ENCODE measurements around the gene CDIPT. TPM values are rescaled to one million over a fixed set of nuclear protein-coding genes. Genes with fewer than 3 reads are reported as not detected.

CDIPT gene
- total and polyA plus RNA-seq, 2 of the 4 experiments (the other 2 are of a cell fraction) = 47.1 to 100 TPM

DNA sequence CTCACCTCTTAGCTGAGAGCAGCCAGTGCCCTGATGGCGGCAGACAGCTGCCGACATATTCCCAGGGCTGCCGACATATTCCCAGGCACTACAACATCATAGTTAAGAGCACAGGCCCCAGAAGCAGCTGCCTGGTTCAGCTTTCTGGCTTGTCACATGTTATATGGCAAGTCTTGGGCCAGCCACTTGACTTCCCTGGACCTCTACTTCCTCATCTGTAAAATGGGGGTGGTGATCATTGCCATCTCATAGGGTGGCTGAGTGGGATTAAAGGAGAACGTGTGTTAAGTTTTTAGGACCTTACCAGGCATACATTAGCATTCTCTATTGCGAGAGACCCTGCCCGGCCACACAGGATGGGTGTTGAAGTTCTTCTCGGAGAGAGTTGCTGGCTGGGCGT lies 19.1 kb downstream of the CDIPT start:
- WGBS, 2 experiments (ENCODE audit: extremely low coverage in 2 of 2, insufficient read length in 1 of 2) = no CpG with 5 or more reads among the region's 8 CpGs
- CTCF ChIA-PET = interaction anchor here (0.6 kb wide), 1 partner anchor 19 kb away, joined by 4 read pairs; no protein-coding TSS in a partner anchor
- in situ Hi-C loops (cut with MboI; ENCODE audit: low sequenced_read_pairs) = no loop called here

More for the DNA sequence above, 19.1 kb downstream of the CDIPT start:
- H3K4me3 ChIP-seq (ENCODE audit: insufficient read depth, low read depth, low read length) = no peak overlapping the region
- no peak overlapping the region for H3K18ac ChIP-seq (ENCODE audit: low read depth, low read length)
- DNase-seq (no peak), ATAC-seq (ENCODE audit: low read depth) (no peak)
- no peak overlapping the region for H2AFZ ChIP-seq (replicated peaks; ENCODE audit: low read length, poor library complexity)
- intact Hi-C loops (cut with micrococcal nuclease) (no loop called here), dilution Hi-C loops (cut with HindIII; ENCODE audit: low sequenced_read_pairs, unreplicated experiment) (no loop called here)
- H3K14ac ChIP-seq (replicated peaks; ENCODE audit: low read depth, low read length) = no peak overlapping the region
- H2BK120ac ChIP-seq (ENCODE audit: low read depth, low read length) = no peak overlapping the region
- H4K20me1 ChIP-seq (ENCODE audit: insufficient read depth, low read length) = no peaks in the 10 kb centered on the region; the same call in 1 of the 2 replicates
- H3K79me1 ChIP-seq (ENCODE audit: low read depth in 1 of 2, low read length in 2 of 2) = peaks cover 0 to 32% of the 10 kb centered on the region in 2 experiments; a peak in 1 of 4 replicates
- peaks cover 76% of the 10 kb centered on the region for H3K36me3 ChIP-seq (ENCODE audit: control insufficient read depth, insufficient read depth, low read length)
- no peak overlapping the region for H4K5ac ChIP-seq (ENCODE audit: low read depth, low read length)
- H3K56ac ChIP-seq (ENCODE audit: extremely low read depth, insufficient read depth, low read length) = no peak overlapping the region
- H3K9me1 ChIP-seq (ENCODE audit: insufficient read depth, low read length) = no peaks in the 10 kb centered on the region
- no TSS peak for BruUV-seq (replicated peaks)
- POLR2A ChIA-PET (ENCODE audit: unreplicated experiment) = no interaction called here
- no peak overlapping the region for H2BK20ac ChIP-seq (ENCODE audit: low read depth, low read length)
- H3K9ac ChIP-seq (ENCODE audit: low read depth, low read length) = no peak overlapping the region
- no peak overlapping the region for H4K91ac ChIP-seq (ENCODE audit: insufficient read depth, low read depth, low read length)
- no peaks in the 10 kb centered on the region for H3K9me3 ChIP-seq (ENCODE audit: control insufficient read depth, insufficient read depth, low read length)
- no peaks in the 10 kb centered on the region; the same call in 1 of the 2 replicates for H3K4me1 ChIP-seq (ENCODE audit: control insufficient read depth, insufficient read depth, low read length)
- no peak overlapping the region for H2AK9ac ChIP-seq (replicated peaks; ENCODE audit: low read depth, low read length, poor library complexity)
- no peaks in the 10 kb centered on the region for H3K27me3 ChIP-seq (ENCODE audit: control insufficient read depth, insufficient read depth, low read length)
- TF ChIP-seq CEBPB (IDR thresholded peaks at IDR 0.05; ENCODE audit: low read depth, low read length) (no peak), BHLHE40 (IDR thresholded peaks at IDR 0.05; ENCODE audit: low read depth, low read length) (no peak), SMC3 (IDR thresholded peaks at IDR 0.05; ENCODE audit: low read depth, low read length) (no peak)
- TF ChIP-seq, protein P1, sequence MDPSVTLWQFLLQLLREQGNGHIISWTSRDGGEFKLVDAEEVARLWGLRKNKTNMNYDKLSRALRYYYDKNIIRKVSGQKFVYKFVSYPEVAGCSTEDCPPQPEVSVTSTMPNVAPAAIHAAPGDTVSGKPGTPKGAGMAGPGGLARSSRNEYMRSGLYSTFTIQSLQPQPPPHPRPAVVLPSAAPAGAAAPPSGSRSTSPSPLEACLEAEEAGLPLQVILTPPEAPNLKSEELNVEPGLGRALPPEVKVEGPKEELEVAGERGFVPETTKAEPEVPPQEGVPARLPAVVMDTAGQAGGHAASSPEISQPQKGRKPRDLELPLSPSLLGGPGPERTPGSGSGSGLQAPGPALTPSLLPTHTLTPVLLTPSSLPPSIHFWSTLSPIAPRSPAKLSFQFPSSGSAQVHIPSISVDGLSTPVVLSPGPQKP (IDR thresholded peaks at IDR 0.05; ENCODE audit: borderline replicate concordance, low read depth, low read length) = no peak
- H2BK15ac ChIP-seq (ENCODE audit: low read depth, low read length) = no peak overlapping the region
- no peak overlapping the region for H3K23ac ChIP-seq (ENCODE audit: low read depth, low read length)
- no peak overlapping the region for H3K27ac ChIP-seq (ENCODE audit: insufficient read depth, low read length)
- no peak overlapping the region for H2BK5ac ChIP-seq (ENCODE audit: low read depth, low read length, poor library complexity, severe bottlenecking)
- no peak overlapping the region for H3K4ac ChIP-seq (ENCODE audit: low read depth, low read length)
- H2AK5ac ChIP-seq (ENCODE audit: low read depth, low read length) = no peak overlapping the region
- no peak overlapping the region for H3K4me2 ChIP-seq (ENCODE audit: low read depth, low read length)
- H4K8ac ChIP-seq (ENCODE audit: low read depth in 2 of 2, low read length in 2 of 2) = no peak overlapping the region

All from IMR-90 (cell line).